Neural progenitor cell (in vitro differentiated cells): ENCODE results near the gene RALY.

Experiments
- CTCF ChIP-seq: fragments of 200-600 bp; sonication (generic); IDR thresholded peaks from 2 replicates; pipeline ENCODE4 v1.5.1; 2017; ENCODE audit warnings: antibody characterized with exemption, mild to moderate bottlenecking
- EZH2 ChIP-seq: fragments of 200-600 bp; sonication (generic); IDR thresholded peaks from 2 replicates; pipeline ENCODE4 v1.6.1; 2017; ENCODE audit warnings: antibody characterized with exemption, mild to moderate bottlenecking, moderate library complexity
- EZH2phosphoT487 ChIP-seq: fragments of 200-600 bp; sonication (generic); IDR thresholded peaks from 2 replicates; pipeline ENCODE4 v1.6.1; 2017; ENCODE audit warnings: antibody characterized with exemption

- TF ChIP-seq CTCF (no peak), EZH2 (no peak), EZH2phosphoT487 (no peak)
Measured at GRCh38 chr20:33984182-33984719, 9.5 kb upstream of the RALY start.
